HG03175 (cell line): Measurements from ENCODE around the gene LRRC71.

ENCODE experiments used
- ATAC-seq: cut with Tn5 transposase; IDR thresholded peaks from one replicate; pipeline ENCODE4 v1.9.1; 2021; ENCODE audit warnings: mild to moderate bottlenecking, moderate library complexity; ENCODE audit not compliant: unreplicated experiment

The LRRC71 gene

DNA sequence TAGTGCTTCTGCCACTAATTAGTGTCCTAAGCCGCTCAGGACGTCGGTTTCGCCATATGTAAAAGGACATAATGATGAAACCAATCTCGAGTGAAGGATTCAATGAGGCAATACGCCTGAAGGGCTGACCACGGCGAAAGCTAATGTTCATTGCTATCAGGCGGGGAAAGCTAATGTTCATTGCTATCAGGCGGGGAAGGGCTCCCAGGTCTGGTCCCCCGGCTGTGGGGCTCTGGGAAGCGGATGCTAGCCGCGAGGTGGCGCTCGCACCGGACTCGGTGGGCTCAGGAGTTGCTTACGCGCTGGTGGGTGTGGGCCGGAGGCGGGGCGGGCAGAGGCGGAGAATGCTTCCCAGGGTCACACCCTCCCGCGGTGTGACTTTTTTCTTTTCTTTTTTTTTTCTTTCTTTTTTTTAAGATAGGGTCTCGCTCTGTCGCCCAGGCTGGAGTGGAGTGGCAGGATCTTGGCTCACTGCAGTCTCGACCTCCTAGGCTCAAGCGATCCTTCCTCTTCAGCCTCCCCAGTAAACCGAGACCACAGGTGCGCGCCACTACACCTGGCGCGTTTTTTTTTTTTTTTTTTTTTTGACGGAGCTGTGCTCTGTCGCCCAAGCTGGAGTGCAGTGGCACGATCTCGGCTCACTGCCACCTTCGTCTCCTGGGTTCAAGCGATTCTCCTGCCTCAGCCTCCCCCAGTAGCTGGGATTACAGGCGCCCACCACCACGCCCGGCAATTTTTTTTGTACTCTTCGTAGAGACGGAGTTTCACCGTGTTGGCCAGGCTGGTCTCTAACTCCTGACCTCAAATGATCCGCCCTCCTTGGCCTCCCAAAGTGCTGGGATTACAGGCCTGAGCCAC lies 28.0 kb upstream of the LRRC71 start:
- ATAC-seq: peak; percentile 69

DNA sequence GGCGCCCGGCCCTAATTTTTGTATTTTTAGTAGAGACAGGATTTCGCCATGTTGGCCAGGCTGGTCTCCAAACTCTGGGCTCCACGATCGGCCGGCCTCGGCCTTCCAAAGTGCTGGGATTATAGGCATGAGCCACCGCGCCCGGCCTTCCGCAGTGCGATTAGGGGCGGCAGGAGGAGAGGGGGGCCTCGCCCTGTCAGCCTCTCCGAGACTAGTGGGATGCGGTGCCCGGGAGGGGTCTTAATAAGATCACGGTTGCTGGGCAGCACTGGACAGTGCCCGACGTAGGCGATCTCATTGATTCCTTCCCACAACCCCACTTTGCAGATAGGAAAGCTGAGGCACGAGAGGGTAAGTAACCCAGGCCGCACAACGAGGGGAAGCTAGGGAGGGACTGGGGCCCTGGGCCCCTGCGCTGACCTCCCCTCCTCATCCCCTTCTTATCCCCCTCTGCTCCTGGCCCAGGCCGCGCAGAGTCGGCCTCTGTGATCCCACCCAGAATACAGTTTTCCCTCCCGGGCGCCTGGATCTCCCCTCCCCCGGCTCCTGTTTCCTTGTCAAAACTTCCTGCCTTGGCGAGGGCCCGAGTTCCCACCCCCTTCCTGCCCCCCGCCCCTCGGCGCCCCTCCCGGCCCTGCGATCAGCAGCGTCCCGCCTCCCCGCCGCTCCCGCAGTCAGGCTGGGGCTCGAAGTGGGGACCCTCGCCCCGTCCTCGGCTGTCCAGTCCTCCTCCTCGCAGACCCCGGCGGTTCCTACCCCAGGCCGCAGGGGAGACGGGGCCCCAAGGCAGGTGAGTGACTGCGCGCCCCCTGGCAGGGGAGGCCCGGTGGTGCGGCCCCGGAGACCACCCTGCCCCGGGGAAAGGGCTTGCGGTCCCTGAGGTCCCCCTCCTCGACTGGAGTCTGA lies 27.1 kb upstream of the LRRC71 start, which contains the start of gene PEAR1:
PEAR1 (plus strand) TSS at position 671 of the 906 bp plus-strand sequence. CDS start 10,209 bp downstream, outside the sequence.
- ATAC-seq: no peak

DNA sequence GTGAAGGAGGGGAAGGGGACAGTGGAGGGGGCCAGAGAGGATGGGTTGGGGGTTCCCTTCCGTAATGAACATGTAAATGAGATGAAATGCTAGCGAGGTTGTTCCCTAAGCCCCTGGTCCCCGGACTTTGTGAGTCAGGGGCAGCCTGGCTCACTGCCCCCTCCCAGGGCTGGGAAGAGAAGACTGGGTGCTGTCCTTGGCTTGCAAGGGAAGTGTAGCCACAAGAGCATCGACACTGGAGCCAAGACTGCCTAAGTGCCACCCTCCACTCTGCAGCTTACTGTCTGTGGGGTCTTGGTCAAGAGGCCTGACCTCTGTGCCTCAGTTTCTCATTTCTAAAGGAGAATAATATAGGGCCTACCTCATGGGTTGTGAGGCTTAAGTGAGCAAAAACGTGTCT lies 26.4 kb upstream of the LRRC71 start:
- ATAC-seq: no peak

GRCh38 chr1:156894711-156895454 lies 25.5 kb upstream of the LRRC71 start:
- no peak for ATAC-seq

DNA sequence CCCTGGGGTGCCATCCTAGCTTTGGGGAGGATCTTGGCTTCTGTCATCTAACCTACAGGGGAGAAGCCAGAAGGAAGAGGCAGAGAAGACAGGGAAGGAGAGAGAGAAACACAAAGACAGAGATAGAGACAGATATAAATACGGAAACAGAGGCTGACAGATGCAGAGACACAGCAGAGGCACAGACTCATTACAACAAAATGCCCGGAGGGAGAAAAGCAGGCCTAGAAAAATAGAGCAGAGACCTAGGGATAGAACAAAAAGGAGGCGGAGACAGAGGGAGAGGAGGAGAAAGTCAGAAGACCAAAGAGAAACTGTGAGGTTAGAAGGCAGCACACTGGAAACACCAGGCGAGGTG lies 25.0 kb upstream of the LRRC71 start:
- no peak for ATAC-seq

DNA sequence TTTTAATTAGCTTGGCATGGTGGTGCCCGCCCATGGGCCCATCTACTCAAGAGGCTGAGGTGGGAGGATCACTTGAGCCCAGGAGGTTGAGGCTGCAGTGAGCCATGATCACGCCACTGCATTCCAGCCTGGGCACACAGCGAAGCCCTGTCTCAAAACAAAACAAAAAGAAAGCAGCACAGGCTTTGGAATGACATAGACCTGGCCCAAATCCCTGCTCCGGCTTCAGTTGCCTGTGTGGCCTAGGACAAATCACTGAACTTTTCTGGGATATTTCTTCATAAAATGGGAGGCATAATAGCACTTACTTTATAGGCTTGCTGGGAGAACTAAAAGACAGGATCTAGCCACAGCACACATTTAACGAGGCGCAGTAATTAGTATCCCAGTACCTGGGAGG lies 24.5 kb upstream of the LRRC71 start:
- no peak for ATAC-seq

DNA sequence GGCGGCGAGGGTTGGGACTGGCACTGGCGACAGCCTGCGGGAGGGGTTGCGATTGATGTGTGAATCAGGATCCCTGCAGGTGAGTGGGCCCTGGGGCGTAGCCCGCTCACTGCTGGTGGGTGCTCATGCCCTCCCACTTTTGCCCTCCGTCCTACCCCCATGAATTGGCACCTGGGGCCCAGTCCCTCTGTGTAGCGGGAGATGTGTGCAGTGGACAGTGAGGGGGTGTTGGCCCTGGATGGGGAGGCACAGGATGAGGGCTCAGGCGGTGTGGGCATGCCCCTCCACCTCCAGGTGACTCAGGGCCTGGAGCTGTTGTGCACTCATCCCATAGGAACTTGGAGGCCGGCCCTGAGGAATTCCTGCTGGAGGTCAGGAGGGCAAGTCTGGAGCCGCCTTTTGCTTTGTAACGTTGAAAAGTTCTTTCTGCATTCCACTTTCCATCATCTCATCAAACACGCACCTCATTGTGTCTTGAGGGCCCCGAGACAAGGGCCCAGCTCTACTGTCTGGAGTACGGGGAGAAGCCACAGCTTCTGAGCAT lies 23.9 kb upstream of the LRRC71 start:
- ATAC-seq: no peak

GRCh38 chr1:156897078-156897825 lies 23.2 kb upstream of the LRRC71 start:
- ATAC-seq: no peak

DNA sequence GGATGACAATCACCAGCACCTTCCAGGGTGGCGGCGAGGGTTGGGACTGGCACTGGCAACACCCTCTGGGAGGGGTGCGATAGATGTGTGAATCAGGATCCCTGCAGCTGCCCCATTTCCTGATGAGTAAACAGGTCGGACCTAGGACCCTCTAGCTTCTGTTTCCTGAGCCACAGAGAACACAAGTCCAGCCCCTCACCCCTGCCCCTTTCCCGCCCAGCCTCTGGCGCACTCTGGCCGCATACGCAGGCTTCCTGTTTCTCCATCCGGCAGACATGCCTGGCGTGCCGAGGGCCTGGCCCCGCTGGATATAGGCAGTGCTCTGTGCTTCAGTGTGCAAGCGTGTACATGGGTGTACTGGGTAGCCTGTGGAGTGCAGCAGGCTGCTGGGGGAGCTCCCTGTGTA lies 22.3 kb upstream of the LRRC71 start:
- ATAC-seq: no peak

DNA sequence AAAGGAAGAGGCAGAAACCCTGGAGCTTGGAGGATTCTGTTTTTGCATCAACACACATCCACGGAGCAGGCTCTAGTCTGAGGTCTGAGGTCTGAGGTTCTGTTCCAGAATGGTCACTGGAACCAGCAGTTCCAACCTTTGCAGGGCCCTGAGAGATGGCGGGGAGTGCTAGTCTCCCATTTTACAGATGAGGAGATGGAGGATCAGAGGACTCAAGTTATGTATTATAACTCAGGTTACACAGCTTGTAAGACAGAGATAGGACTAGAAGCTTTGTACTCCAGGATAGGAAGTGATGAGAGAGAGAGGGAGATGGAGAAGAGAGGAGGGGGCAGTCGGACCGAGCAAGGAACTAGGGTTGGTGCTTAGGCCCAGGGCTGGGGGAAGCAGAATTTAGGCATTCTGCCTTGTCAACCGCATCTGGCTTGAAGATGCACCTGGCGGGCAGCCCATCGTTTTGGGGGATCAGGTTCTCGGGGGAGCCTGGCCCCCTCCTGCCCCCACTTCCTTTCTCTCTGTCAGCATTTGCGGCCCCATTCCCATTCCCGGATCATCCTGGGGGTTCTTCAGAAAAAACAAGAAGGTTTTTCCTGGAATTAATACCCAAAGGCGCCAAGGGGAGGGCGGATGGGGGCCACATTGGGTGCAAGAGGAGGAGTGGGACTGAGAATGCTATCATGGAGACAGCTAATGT lies 21.3 kb upstream of the LRRC71 start:
- ATAC-seq: no peak

GRCh38 chr1:156899956-156900718 lies 20.3 kb upstream of the LRRC71 start:
- no peak for ATAC-seq

DNA sequence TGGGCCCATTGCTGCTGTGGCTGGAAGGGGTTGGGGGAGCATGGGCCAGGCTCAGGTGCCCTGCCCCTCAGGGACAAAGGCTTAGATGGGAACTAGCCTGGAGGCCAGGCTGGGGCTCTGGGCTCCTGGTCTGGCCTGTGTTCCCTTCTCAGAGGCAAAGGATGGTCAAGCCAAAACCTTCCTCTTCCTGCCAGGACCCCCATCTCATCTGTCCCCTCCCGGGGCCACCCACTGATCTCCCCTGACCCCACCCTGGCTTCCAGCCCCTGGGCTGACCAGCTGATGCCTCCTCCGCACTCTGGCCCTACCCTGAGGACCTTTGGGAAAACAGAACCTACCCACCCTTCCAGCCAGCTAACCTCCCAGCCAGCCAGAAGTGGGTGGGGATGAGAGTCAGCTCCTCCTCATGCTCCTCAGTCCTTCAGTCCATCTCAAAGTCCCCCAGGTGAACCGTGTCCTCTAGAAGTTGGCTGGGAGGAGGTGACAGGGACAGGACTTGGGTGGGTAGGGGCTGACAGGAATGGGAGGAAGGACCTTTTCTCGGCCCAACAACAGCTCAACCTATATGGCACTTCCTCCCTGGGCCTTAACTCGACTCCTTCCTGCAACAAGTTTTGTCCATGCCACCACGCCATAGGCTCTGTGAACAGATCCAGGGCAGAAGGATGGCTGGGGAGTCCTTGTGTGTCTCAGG lies 19.4 kb upstream of the LRRC71 start:
- no peak for ATAC-seq

GRCh38 chr1:156901590-156901900 lies 18.9 kb upstream of the LRRC71 start:
- ATAC-seq: no peak

- no peak for ATAC-seq
Measured at GRCh38 chr1:156901966-156902915, 18.2 kb upstream of the LRRC71 start.

DNA sequence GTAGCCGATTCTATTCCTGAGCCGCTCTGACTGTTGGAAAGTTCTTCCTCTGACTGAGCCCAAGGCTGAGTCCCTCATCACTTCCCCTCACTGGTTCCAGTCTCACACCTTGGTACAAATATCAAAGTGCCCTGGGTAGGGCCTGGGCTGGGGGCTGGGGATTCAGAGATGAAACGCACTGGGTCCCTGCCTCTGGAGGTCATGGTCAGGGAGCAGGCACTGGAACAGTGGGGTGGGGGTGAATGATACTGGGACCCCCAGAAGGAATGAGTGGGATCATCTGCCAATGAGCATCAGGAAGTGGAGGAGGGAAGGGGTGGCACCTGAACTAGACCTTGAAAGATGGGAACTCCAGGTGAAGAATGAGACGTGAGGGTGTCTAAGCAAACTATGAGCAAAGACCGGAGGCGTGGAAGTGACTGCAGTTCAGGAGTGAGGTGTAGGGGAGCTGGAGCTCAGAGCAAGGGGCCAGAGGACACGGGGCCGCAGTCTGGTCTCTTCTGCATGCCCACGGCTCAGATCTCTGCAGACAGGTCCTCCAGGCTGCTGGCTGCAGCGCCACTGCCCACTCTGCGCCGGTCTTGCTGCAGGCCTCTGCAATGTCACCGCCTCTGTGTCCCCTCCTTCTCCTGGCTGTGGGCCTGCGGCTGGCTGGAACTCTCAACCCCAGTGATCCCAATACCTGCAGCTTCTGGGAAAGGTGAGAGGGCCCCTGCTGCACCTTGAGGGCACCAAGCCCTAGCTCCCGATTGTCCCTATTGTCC lies 16.9 kb upstream of the LRRC71 start:
- no peak for ATAC-seq

DNA sequence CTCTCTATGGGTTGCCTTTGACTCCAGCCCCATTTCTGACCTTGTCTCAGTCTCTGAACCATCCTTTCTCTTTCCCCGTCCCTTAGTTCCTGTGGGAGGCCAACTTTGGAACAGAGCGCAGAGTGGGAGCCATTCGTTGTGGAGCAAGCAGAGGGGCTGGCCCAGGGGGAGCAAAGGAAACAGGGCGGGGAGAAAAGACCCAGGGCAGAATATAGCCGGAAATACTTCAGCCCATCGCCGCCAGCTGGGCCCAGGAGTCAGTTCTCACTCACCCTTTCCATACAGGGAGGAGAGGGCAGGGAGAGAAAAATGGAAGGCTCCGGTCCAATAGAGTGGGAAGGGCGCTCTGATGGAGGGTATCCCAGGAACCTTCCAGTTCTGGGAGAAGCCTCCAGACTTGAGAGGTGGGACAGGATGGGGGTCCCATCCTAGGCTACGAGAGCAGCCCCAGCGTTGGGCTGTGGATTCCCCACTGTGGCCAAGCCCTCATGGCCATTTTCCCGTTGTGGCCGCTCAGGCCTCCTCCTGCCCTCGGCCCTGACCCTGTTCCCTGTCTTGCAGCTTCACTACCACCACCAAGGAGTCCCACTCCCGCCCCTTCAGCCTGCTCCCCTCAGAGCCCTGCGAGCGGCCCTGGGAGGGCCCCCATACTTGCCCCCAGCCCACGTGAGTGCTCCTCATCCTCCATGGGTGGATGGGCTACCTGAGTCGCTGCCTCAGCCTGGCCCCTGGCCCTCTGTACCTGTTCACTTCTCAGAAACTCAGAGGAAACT lies 16.1 kb upstream of the LRRC71 start:
- no peak for ATAC-seq
